Brain microvascular endothelial cell (primary cell): ENCODE measurements around the gene DESI1.

Experiments
- DNase-seq: peaks from one replicate; pipeline ENCODE4 v3.0.0-alpha.2; 2020
- H3K27ac ChIP-seq: fragments of 250-450 bp; sonication (Bioruptor Pico); 2 replicates; pipeline ENCODE4 v1.5.1; 2020; ENCODE audit warnings: mild to moderate bottlenecking, moderate library complexity
- H3K27me3 ChIP-seq: fragments of 250-450 bp; sonication (Bioruptor Pico); replicated peaks from 2 replicates; pipeline ENCODE4 v1.5.1; 2020; ENCODE audit warnings: mild to moderate bottlenecking
- H3K36me3 ChIP-seq: fragments of 250-450 bp; sonication (Bioruptor Pico); replicated peaks from 2 replicates; pipeline ENCODE4 v1.5.1; 2020; ENCODE audit warnings: mild to moderate bottlenecking
- H3K4me3 ChIP-seq: 2 replicates; pipeline ENCODE4 v1.5.1; 2011; ENCODE audit warnings: low read depth, mild to moderate bottlenecking, control low read depth, low read length, moderate library complexity
- CTCF ChIP-seq: IDR thresholded peaks from 2 replicates; pipeline ENCODE4 v1.5.1; 2011; ENCODE audit warnings: low read depth, mild to moderate bottlenecking, moderate library complexity, low read length, control low read depth, inconsistent platforms; ENCODE audit errors: missing control alignments
- in situ Hi-C: cut with HindIII; loops from 2 replicates; pipeline ENCODE4 v1.10.0; 2017; ENCODE audit warnings: low sequenced_read_pairs, low pct_ligation_motif_present

Gene DESI1

DNA sequence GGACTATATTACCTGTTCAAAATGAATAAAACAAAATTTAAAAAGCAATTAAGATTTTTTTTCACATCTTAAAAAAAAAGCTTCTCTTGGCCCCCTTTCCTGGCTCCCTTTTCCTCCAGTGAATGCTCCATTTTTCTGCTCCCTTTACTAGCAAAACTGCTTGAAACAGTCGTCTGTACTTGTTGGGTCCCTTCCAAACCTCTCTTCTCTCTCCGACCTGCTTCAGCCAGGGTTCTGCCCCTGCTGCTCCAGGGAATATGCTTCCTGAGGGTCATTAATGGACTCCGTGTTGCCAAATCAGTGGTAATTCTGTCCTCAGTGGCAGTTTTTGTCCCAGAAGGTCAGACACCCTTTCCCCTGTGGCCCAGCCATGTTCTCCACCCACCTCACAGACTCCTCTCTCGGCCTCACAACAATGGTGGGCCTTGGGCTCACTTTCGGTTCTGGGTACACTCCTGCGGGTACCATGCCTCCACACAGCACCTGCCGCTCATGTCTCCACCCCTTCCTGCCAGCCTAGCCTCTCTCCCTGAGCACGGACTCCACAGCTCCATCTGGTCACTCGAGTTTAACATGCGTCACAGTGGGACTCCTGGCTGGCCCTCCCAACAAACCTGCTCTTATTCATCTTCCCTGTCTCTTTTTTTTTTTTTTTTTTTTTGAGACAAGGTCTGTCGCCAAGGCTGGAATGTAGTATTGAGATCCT lies 68.8 kb downstream of the DESI1 start:
- TF ChIP-seq CTCF: no peak
- DNase-seq: no peak
- no peaks in the 10 kb centered on the region for H3K27me3 ChIP-seq
- no peak overlapping the region for H3K27ac ChIP-seq
- H3K4me3 ChIP-seq: no peak overlapping the region
- H3K36me3 ChIP-seq: no peaks in the 10 kb centered on the region
- in situ Hi-C loops: no loop called here

DNA sequence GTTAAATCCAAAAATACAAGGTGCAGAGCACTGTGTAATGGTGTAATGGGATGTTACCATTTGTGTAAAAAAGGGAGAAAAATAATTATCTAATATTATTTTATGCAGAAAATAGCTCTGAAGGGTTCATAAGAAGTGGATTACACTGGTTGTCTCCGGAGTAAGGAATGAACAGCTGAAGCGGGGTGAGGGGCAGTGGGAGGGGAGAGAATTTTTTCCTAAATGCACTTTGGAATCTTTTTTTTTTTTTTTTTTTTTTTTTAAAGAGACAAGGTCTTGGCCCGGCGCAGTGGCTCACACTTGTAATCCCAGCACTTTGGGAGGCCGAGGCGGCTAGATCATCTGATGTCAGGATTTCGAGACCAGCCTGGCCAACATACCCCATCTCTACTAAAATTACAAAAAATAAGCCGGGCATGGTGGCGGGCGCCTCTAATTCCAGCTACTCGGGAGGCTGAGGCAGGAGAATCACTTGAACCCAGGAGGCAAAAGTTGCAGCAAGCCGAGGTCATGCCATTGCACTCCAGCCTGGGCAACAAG lies 69.8 kb downstream of the DESI1 start:
- no peak overlapping the region for H3K27ac ChIP-seq
- H3K4me3 ChIP-seq: no peak overlapping the region
- DNase-seq: no peak
- in situ Hi-C loops: no loop called here
- no peaks in the 10 kb centered on the region for H3K36me3 ChIP-seq
- no peak for TF ChIP-seq CTCF
- H3K27me3 ChIP-seq: no peaks in the 10 kb centered on the region

DNA sequence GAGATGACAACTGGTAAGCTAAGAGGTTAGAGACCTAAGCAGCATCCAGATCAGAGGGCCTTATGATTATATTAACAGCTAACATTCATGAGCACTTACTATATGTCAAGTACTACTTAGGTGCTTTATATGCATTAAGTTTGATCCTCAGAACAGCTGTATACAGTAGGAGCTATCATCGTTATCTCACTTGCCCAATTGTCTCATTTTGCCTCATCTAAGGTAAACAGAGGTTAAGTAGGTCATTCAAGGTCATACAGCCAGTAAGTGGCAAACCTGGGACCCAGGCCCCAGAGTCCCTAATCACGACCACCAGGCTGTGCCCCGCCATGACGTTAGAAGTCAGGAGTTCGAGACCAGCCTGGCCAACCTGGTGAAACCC lies 72.0 kb downstream of the DESI1 start:
- Histone ChIP-seq H3K4me3 (no peak overlapping the region), H3K36me3 (no peaks in the 10 kb centered on the region), H3K27me3 (no peaks in the 10 kb centered on the region), H3K27ac (no peak overlapping the region)
- no peak for TF ChIP-seq CTCF
- DNase-seq: no peak
- in situ Hi-C loops: no loop called here
